GM12872 (cell line): Measurements from ENCODE around the gene RRAGD.

ENCODE experiments used
- TF ChIP-seq, protein P1 (sequence below): IDR thresholded peaks from 3 replicates; pipeline ENCODE4 v1.5.1; 2011; ENCODE audit warnings: low read depth, mild to moderate bottlenecking, low read length, moderate library complexity; ENCODE audit not compliant: insufficient read depth

Gene RRAGD

DNA sequence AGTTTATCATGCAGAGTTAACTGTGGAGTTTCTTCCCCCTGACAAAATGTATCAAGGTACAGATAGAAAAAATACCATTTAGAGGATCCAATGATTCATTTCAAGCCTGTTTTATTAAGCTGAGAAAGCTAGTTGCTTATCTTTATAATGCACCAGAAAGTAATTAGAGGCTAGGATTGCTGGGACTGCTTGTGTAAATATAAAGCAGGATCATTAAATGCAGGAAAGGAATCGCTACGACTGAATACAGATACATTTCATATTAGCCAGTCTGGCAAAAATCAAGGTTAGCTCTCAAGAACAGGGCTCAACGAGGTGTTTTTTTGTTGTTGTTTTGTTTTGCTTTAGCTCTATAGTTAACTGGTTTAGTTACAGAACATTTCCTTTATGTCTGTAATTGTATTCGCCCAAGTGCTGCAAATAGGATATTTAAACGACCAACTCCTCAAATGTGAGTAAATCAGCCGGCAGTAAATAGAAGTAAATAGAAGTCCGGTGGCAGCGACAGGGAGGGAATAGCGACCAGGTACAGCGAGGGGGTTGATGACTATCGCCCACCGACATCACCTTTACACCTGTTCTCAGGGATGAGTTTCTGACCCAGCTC is 60.3 kb downstream of the RRAGD start:
- TF ChIP-seq, protein P1, sequence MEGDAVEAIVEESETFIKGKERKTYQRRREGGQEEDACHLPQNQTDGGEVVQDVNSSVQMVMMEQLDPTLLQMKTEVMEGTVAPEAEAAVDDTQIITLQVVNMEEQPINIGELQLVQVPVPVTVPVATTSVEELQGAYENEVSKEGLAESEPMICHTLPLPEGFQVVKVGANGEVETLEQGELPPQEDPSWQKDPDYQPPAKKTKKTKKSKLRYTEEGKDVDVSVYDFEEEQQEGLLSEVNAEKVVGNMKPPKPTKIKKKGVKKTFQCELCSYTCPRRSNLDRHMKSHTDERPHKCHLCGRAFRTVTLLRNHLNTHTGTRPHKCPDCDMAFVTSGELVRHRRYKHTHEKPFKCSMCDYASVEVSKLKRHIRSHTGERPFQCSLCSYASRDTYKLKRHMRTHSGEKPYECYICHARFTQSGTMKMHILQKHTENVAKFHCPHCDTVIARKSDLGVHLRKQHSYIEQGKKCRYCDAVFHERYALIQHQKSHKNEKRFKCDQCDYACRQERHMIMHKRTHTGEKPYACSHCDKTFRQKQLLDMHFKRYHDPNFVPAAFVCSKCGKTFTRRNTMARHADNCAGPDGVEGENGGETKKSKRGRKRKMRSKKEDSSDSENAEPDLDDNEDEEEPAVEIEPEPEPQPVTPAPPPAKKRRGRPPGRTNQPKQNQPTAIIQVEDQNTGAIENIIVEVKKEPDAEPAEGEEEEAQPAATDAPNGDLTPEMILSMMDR: no peak

- TF ChIP-seq, protein P1: no peak
These were observed 61.6 kb downstream of the RRAGD start for GRCh38 chr6:89350281-89350966.

GRCh38 chr6:89348372-89348771 is 63.7 kb downstream of the RRAGD start:
- TF ChIP-seq, protein P1: no peak

DNA sequence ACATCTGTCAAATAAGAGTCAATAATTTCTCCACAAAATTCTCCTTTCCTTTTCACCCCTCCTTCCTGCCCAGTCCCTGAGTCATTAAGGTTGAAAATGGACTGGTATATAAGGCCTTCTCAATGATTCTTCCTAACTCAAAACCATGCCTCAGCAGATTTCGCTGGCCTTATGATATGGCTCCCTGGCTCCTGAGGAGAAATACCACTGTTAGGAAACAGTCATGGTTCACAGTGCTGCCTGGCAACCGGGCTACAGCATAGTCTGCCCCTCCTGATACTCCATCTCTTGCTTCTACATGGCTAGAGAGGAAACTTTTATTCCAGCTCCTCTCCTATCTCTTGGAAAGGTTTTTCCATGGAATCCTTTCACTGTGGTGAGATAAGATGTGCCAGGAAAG is 64.2 kb downstream of the RRAGD start:
- TF ChIP-seq, protein P1: no peak

DNA sequence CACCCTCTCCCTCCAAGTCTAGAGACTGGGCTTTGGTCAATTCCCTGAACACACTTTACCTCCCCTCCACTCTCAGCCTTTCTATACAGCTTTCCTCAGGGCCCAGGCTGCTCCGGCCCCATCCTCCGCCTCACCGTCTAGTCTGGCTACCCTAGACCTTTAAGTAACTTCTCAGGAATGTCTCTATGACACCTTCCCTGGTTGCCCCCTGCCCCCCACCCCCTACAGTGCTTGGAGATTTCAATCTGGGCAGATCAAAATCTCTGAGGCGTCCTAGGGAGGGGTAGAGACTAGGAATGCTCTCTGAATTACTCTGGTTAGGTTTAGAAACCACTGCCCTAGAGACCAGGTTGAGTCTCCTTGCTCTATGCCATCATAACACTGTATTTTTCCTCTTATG is 65.6 kb downstream of the RRAGD start:
- TF ChIP-seq, protein P1: no peak

DNA sequence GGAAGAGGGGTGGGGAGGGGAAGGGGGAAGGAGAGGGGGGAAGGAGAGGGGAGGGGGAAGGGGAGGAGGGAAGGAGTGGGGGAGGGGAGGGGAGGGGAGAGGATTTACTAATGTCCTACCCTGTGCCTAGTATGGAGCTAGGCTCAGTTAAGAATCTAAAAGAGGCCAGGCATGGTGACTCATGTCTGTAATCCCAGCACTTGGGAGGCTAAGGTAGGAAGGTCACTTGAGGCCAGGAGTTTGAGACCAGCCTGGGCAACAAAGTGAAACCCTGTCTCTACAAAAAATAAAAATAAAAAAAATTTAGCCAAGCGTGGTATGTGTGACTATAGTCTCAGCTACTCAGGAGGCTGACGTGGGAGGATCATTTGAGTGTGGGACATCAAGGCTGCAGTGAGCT is 72.5 kb downstream of the RRAGD start:
- TF ChIP-seq, protein P1: no peak

DNA sequence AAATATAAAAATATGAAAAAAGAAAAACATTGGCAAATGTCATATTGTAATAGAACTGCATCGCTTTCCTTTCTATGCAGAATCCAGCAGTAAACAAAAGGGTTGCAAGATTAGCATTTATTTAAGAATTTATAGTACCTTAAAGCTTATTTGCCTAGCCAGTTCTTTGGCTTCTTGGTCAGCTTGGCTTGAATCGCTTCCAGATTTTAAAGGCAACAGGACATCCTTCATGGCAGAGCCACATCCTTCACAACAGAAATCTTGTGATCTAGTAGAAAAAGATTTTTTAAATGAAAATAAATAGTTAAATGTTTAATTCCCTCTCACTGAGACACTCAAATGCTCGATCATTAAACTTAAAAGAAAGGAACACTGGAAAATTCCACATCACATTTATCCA is 76.9 kb downstream of the RRAGD start:
- TF ChIP-seq, protein P1: no peak
